Measurements from ENCODE around the gene MBTPS2.
"Not testable (repeated sequence)": the region's sequence is repeated elsewhere in the genome, so short reads cannot be mapped to it uniquely, and the experiment has no call there.

MBTPS2 gene

GRCh38 chrX:21839334-21840192 is at the start of gene MBTPS2:
TSS of gene MBTPS2 (plus strand) at chrX:21839617. CDS start at chrX:21839735, 118 bp downstream.
- peak; percentile 78 for DNase-seq

- peak; percentile 70 for DNase-seq
Measured at GRCh38 chrX:21798677-21799219, 40.7 kb upstream of the MBTPS2 start.

GRCh38 chrX:21799767-21800166 is 39.6 kb upstream of the MBTPS2 start:
- no peak for DNase-seq

GRCh38 chrX:21800344-21800770 is 39.1 kb upstream of the MBTPS2 start:
- DNase-seq: no peak

GRCh38 chrX:21802054-21802670 is 37.3 kb upstream of the MBTPS2 start:
- DNase-seq: no peak

GRCh38 chrX:21802839-21803238 is 36.6 kb upstream of the MBTPS2 start:
- no peak for DNase-seq

GRCh38 chrX:21806691-21807090 is 32.7 kb upstream of the MBTPS2 start:
- DNase-seq: no peak

GRCh38 chrX:21811832-21812231 is 27.6 kb upstream of the MBTPS2 start:
- DNase-seq: no peak

- no peak for DNase-seq
Measured at GRCh38 chrX:21812628-21813027, 26.8 kb upstream of the MBTPS2 start.

GRCh38 chrX:21813612-21814368 is 25.6 kb upstream of the MBTPS2 start:
- no peak for DNase-seq

GRCh38 chrX:21816136-21816535 is 23.3 kb upstream of the MBTPS2 start:
- DNase-seq: no peak

GRCh38 chrX:21820170-21820569 is 19.2 kb upstream of the MBTPS2 start:
- DNase-seq: not testable (repeated sequence)

GRCh38 chrX:21821875-21822274 is 17.5 kb upstream of the MBTPS2 start:
- DNase-seq: no peak

GRCh38 chrX:21831496-21831895 is 7.9 kb upstream of the MBTPS2 start:
- DNase-seq: no peak

GRCh38 chrX:21837056-21837455 is 2.4 kb upstream of the MBTPS2 start:
- DNase-seq: no peak

GRCh38 chrX:21838937-21839333 is 482 bp upstream of the MBTPS2 start:
- peak; percentile 11 for DNase-seq

GRCh38 chrX:21840193-21840545 is 752 bp downstream of the MBTPS2 start:
- peak; percentile 11 for DNase-seq

- DNase-seq: no peak
Measured at GRCh38 chrX:21843179-21843578, 3.8 kb downstream of the MBTPS2 start.

GRCh38 chrX:21845096-21845495 is 5.7 kb downstream of the MBTPS2 start:
- DNase-seq: no peak

GRCh38 chrX:21847342-21847741 is 7.9 kb downstream of the MBTPS2 start:
- no peak for DNase-seq

GRCh38 chrX:21853578-21853977 is 14.2 kb downstream of the MBTPS2 start:
- no peak for DNase-seq

- DNase-seq: no peak
Measured at GRCh38 chrX:21855937-21856415, 16.6 kb downstream of the MBTPS2 start, which contains the start of gene YY2. TSS of gene YY2 (plus strand) at chrX:21855987. CDS start at chrX:21856485, 498 bp downstream.

GRCh38 chrX:21856504-21856903 is 17.1 kb downstream of the MBTPS2 start:
- DNase-seq: no peak

All from NCI-H1105 treated with DMSO at 0.1 percent for 48 hours (cell line).